Tibial nerve (tissue), 4 donors: ENCODE results near the gene AMOT. TPM values are rescaled to one million over a fixed set of nuclear protein-coding genes. Genes with fewer than 3 reads are reported as not detected.

Experiments
- DNase-seq, 2 donors: peaks; one replicate each; pipeline ENCODE4 v3.0.0-alpha.2; 2019; ENCODE audit warnings: low spot score in 2 of 2
- H3K27ac ChIP-seq, 4 donors: fragments of 200-600 bp; sonication (generic) in 3 of 4; one replicate each; pipeline ENCODE4 v1.5.1; 2017 to 2019; ENCODE audit warnings: mild to moderate bottlenecking in 1 of 4
- H3K27me3 ChIP-seq, 2 donors: fragments of 200-600 bp; sonication (generic) in 1 of 2; one replicate each; pipeline versions ENCODE4 v1.5.1 to v1.6.0; 2017 to 2019
- H3K36me3 ChIP-seq, 3 donors: fragments of 200-600 bp; sonication (generic); one replicate each; pipeline ENCODE4 v1.5.1; 2018 to 2019
- H3K4me1 ChIP-seq, 4 donors: fragments of 200-600 bp; sonication (generic) in 3 of 4; one replicate each; pipeline ENCODE4 v1.5.1; 2017 to 2019
- H3K4me3 ChIP-seq, 4 donors: fragments of 200-600 bp; sonication (generic) in 3 of 4; one replicate each; pipeline ENCODE4 v1.5.1; 2017 to 2019; ENCODE audit warnings: mild to moderate bottlenecking in 1 of 4, moderate library complexity in 1 of 4
- H3K9me3 ChIP-seq, 4 donors: fragments of 200-600 bp; sonication (generic) in 3 of 4; one replicate each; pipeline ENCODE4 v1.5.1; 2017 to 2019
- EP300 ChIP-seq, 2 donors: sonication (generic); formaldehyde crosslinking; IDR thresholded peaks; one replicate each; pipeline ENCODE4 v1.6.1; 2017; ENCODE audit warnings: antibody characterized with exemption in 2 of 2, mild to moderate bottlenecking in 1 of 2
- POLR2A ChIP-seq, 2 donors: fragments of 450-650 bp; IDR thresholded peaks; one replicate each; pipeline ENCODE4 v1.6.1; 2017; ENCODE audit warnings: antibody characterized with exemption in 2 of 2, mild to moderate bottlenecking in 2 of 2, moderate library complexity in 2 of 2
- WGBS, 2 donors: methylation state at CpG; one replicate each; pipeline ENCODE4 v1.1.5; 2018; 5-methylcytosine and 5-hydroxymethylcytosine counted together
- total RNA-seq, 4 donors: library from RNA; depleted of rRNA; stranded (reverse); fragments of >200 nt; gene quantifications; one replicate each; pipeline ENCODE4 v1.1.0, GENCODE V29; 2016
- TF ChIP-seq, protein P1 (sequence below), 5 experiments: fragments of 200-600 bp in 3 of 5; fragments of 450-650 bp in 2 of 5; sonication (generic) in 3 of 5; IDR thresholded peaks; one replicate each; pipeline ENCODE4 v1.5.1; 2016 to 2019; ENCODE audit warnings: antibody characterized with exemption in 5 of 5, mild to moderate bottlenecking in 3 of 5, moderate library complexity in 2 of 5

AMOT gene
- total RNA-seq, 4 donors from 2014 or later, result 22.0 to 41.2 (median 23.0) TPM

- no peak for DNase-seq
- H3K9me3 ChIP-seq, result no peaks in the 10 kb centered on the region
- TF ChIP-seq EP300 (IDR thresholded peaks at IDR 0.05) (no peak), POLR2A (IDR thresholded peaks at IDR 0.05) (no peak)
- TF ChIP-seq, protein P1, sequence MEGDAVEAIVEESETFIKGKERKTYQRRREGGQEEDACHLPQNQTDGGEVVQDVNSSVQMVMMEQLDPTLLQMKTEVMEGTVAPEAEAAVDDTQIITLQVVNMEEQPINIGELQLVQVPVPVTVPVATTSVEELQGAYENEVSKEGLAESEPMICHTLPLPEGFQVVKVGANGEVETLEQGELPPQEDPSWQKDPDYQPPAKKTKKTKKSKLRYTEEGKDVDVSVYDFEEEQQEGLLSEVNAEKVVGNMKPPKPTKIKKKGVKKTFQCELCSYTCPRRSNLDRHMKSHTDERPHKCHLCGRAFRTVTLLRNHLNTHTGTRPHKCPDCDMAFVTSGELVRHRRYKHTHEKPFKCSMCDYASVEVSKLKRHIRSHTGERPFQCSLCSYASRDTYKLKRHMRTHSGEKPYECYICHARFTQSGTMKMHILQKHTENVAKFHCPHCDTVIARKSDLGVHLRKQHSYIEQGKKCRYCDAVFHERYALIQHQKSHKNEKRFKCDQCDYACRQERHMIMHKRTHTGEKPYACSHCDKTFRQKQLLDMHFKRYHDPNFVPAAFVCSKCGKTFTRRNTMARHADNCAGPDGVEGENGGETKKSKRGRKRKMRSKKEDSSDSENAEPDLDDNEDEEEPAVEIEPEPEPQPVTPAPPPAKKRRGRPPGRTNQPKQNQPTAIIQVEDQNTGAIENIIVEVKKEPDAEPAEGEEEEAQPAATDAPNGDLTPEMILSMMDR (IDR thresholded peaks at IDR 0.05), result no peak
- no peak overlapping the region for H3K4me3 ChIP-seq
- no peaks in the 10 kb centered on the region for H3K36me3 ChIP-seq
- WGBS, 2 donors, result 10 to 51% methylated on average over 1 of the region's 1 CpG
- no peak overlapping the region for H3K27ac ChIP-seq
- H3K27me3 ChIP-seq, result peaks cover 0 to 27% of the 10 kb centered on the region in 2 donors
- no peaks in the 10 kb centered on the region for H3K4me1 ChIP-seq
Observed at GRCh38 chrX:112874175-112874574, 33.5 kb upstream of the AMOT start.

GRCh38 chrX:112868586-112868985 is 28.0 kb upstream of the AMOT start:
- Histone ChIP-seq H3K4me3 (no peak overlapping the region), H3K27ac (no peak overlapping the region), H3K9me3 (no peaks in the 10 kb centered on the region), H3K4me1 (no peaks in the 10 kb centered on the region), H3K27me3 (peaks cover 0 to 22% of the 10 kb centered on the region in 2 donors), H3K36me3 (no peaks in the 10 kb centered on the region)
- 66 to 68% methylated on average over 3 of the region's 3 CpGs for WGBS, 2 donors
- DNase-seq, result no peak
- TF ChIP-seq POLR2A (IDR thresholded peaks at IDR 0.05) (no peak), EP300 (IDR thresholded peaks at IDR 0.05) (no peak)
- TF ChIP-seq, protein P1 (IDR thresholded peaks at IDR 0.05), result no peak

DNA sequence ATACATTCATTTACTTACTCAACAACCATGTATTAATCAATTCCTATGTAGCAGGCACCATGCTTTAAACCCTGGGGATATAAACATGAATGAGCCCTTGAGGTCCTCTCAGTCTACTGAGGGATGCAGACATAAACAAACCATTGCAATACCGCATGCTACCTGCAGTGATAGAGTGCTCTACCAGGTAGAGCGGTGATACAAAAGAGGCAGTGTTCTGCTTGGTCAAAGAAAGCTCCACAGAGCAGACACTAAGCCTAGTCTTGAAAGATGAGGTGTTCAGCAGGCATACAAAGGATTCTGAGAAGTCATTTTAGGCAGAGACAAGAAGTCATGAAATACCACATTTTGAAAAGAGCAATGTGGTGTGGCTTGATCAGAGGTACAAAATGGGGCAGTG is 26.9 kb upstream of the AMOT start:
- TF ChIP-seq POLR2A (IDR thresholded peaks at IDR 0.05) (no peak), EP300 (IDR thresholded peaks at IDR 0.05) (no peak)
- TF ChIP-seq, protein P1 (IDR thresholded peaks at IDR 0.05), result no peak
- Histone ChIP-seq H3K36me3 (no peaks in the 10 kb centered on the region), H3K27ac (no peak overlapping the region), H3K9me3 (no peaks in the 10 kb centered on the region), H3K27me3 (peaks cover 0 to 18% of the 10 kb centered on the region in 2 donors), H3K4me3 (no peak overlapping the region), H3K4me1 (no peaks in the 10 kb centered on the region)
- DNase-seq, result no peak
- 65 to 89% methylated on average over 2 of the region's 2 CpGs for WGBS, 2 donors

DNA sequence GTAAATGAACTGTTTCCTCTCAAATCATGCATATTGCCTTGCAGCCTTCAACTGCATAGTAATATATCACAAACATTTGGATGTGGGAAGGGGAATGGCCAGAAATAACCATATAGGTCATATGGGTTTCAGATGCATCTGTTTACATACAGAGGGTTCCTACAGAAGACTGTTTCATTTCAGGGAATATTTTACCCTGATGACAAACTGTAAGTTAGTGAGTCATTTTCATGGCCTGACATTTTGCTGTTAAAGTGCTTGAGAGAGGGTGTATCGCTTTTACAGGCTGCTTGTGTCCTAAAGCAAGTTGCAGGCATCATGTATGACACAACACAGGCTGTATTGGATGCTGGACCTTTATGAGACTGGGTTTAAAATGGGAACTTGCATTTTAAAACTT is 25.5 kb upstream of the AMOT start:
- 83 to 88% methylated on average over 1 of the region's 1 CpG for WGBS, 2 donors
- H3K27ac ChIP-seq, result no peak overlapping the region
- no peaks in the 10 kb centered on the region for H3K4me1 ChIP-seq
- no peak overlapping the region for H3K4me3 ChIP-seq
- no peaks in the 10 kb centered on the region for H3K9me3 ChIP-seq
- DNase-seq, result no peak
- TF ChIP-seq EP300 (IDR thresholded peaks at IDR 0.05), result no peak
- TF ChIP-seq, protein P1 (IDR thresholded peaks at IDR 0.05), result no peak
- no peaks in the 10 kb centered on the region for H3K36me3 ChIP-seq
- H3K27me3 ChIP-seq, result peaks cover 0 to 18% of the 10 kb centered on the region in 2 donors

DNA sequence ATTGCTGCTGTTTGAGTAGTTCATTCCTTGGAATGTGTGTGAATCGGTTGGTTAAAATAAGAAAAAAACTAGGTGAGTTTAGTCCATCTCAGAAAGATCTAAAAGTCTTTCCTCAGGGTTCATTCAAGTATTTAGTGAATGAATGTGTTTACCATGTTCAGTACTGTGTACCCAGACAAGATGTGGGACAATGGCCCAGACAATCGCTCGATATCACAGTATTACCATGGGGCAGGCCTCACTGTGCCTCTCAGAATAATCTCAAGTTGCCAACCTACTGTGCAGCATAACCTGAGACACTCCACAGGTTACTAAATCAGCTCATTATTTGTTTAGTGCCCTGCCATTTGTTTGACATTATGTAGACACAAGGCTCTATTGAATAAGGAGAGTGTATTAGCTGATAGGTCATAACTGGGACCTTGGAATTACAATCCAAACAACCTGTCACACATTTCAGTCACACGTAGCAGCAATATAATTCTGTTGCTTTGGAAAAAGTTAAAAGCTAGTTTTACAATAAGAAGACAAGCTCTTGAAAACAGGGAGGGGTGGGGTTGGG is 24.9 kb upstream of the AMOT start:
- Histone ChIP-seq H3K36me3 (no peaks in the 10 kb centered on the region), H3K4me3 (no peak overlapping the region), H3K27ac (no peak overlapping the region), H3K4me1 (no peaks in the 10 kb centered on the region), H3K27me3 (peaks cover 0 to 18% of the 10 kb centered on the region in 2 donors), H3K9me3 (no peaks in the 10 kb centered on the region)
- 82 to 86% methylated on average over 4 of the region's 4 CpGs for WGBS, 2 donors
- no peak for DNase-seq
- TF ChIP-seq POLR2A (IDR thresholded peaks at IDR 0.05), result no peak
- no peak for TF ChIP-seq EP300 (IDR thresholded peaks at IDR 0.05)
- TF ChIP-seq, protein P1 (IDR thresholded peaks at IDR 0.05), result no peak
